GM18511 (cell line): ENCODE results near the gene DCX.

ENCODE experiments used
- ATAC-seq: cut with Tn5 transposase; IDR thresholded peaks from one replicate; pipeline ENCODE4 v1.9.1; 2021; ENCODE audit warnings: mild to moderate bottlenecking, moderate library complexity; ENCODE audit not compliant: unreplicated experiment

DCX gene

GRCh38 chrX:111411983-111412382, at the start of gene DCX:
Gene DCX (minus strand): TSS chrX:111412192. CDS start chrX:111410398, 1,794 bp downstream.
- no peak for ATAC-seq

DNA sequence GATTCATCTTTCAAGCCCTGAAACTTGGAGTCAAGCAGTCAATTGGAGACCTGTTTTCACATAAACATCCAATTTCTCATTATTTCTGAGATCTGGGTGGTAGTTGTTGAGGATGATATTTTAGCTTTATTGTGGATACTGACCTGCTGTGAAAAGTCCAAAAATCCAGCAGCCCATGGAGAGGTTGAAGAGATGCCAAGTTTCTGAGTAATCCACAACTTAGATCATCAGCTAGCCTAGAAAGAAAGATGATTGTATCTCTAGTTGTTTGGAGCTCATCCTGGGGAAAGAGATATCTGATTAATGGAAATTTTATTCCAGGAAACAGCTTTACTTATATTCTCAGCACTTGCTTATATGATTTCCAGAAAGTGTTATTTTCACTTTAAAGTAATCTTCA, 48.6 kb upstream of the DCX start:
- no peak for ATAC-seq

- ATAC-seq: peak; percentile 87
Observed at GRCh38 chrX:111447298-111447697, 35.3 kb upstream of the DCX start.

DNA sequence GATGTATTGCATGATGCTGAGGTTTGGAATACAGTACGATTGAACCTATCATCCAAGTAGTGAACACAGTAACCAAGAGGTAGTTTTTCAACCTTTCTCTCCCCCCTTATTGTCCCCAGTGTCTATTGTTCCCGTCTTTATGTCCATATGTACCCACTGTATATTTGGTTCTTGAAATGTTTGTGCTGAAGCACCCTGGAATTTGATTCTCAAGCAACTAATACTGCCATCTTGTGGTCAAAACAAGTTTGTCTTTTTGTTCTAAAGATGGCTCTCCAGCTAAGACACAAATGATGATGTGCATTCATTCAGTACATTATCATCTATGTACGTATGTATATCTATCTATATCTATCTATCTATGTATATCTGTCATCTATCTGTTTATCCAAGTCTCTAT, 33.5 kb upstream of the DCX start:
- ATAC-seq: peak; percentile 71

DNA sequence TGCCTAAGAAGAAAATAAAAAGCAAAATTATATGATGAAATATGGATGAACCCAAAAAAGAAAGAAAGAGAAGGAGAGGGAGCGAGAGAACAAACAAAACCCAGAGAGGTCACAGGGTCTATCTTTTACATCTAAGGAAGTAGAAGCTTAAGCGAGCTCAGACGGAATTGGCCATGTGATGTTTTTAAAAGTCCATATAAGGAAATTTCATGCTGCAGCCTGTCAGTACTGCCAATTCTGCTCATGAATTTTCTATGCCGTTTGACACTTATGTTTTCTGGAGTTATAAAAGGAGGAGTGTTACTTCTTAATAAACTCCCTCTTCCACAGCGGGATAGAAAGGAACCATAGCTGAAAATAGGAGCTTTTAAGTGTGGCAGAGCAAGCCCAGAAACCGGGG, 32.9 kb upstream of the DCX start:
- no peak for ATAC-seq

DNA sequence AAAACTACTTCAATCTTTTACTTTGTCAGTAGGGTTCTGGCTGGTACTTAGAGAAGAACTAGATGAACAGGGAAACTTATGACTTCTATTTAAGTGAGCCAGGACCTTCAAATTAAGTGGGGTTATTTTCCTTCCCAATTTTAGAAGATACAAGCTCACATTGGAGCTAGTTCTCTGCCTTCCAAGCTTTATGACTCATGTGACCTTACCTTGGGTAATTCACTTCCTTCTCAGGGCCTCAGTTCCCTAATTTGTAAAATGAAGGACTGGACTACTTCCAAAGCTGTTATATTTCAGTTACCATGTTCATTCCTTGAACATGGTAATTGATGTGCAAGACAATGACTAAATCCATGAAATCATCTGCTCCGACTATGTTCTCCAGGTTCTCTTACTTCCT, 32.0 kb upstream of the DCX start:
- no peak for ATAC-seq

- ATAC-seq: no peak
Observed at GRCh38 chrX:111442791-111443190, 30.8 kb upstream of the DCX start.

DNA sequence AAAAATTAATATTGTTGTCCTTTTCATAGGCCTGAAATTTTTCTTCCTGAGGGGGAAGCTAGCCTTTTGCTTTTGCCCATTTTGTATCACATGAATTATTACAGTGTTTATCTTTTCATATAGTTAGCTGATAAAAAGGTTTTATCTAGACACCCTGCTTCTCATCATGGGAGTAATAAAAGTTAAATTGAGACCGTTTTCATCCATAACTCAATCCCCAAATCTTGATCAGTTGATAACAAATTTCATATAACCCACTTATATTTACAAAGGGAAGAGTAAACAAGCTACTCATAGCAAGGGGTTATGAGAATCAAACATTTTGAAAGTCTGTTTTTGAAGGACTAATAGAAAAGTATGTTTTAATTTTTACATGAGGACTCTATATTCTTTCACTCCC, 23.5 kb upstream of the DCX start:
- ATAC-seq: no peak

- no peak for ATAC-seq
Observed at GRCh38 chrX:111431001-111431400, 19.0 kb upstream of the DCX start.

- ATAC-seq: no peak
Observed at GRCh38 chrX:111411557-111411956, 435 bp downstream of the DCX start.

- no peak for ATAC-seq
Observed at GRCh38 chrX:111410590-111411078, 1.4 kb downstream of the DCX start.

DNA sequence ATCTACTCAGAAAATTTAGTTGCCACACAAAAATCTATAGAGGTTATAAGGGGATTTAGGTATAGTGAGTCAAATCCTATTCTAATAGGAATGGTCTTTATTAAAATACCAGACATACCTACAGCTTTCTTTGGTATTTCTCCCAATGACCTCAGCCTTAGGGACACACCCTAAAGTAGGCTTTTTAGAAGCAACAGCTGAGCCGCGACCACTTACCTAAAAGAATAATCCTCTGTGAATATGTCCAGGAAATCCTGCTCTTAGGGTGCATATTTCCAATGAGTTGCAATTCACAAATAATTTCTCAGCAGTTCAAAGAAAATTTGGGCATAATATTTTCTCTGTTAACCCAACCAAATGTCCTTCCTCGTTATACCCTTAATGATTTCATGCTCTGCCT, 2.7 kb downstream of the DCX start:
- no peak for ATAC-seq

DNA sequence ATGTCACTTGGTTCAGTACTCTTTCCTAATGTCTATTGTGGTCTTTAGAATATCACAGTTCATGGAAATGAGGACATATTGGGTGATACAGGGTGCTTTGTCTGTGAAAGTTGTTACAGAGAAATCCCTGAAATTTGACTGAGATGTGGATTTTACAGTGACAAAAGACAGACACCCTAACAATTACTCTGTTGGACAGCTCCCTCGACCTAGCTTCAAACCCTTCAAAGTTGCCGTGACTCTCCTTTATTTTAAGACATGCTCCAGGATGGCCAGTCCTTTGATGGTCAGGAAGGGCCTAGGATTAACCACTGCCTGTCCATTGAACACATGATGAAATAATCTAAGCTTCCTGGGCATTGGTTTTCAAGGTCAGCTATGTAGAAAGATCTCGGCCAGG, 4.0 kb downstream of the DCX start:
- no peak for ATAC-seq

GRCh38 chrX:111402344-111402743, 9.6 kb downstream of the DCX start:
- no peak for ATAC-seq

- no peak for ATAC-seq
Observed at GRCh38 chrX:111395149-111395548, 16.8 kb downstream of the DCX start.

GRCh38 chrX:111394569-111394968, 17.4 kb downstream of the DCX start:
- ATAC-seq: no peak

DNA sequence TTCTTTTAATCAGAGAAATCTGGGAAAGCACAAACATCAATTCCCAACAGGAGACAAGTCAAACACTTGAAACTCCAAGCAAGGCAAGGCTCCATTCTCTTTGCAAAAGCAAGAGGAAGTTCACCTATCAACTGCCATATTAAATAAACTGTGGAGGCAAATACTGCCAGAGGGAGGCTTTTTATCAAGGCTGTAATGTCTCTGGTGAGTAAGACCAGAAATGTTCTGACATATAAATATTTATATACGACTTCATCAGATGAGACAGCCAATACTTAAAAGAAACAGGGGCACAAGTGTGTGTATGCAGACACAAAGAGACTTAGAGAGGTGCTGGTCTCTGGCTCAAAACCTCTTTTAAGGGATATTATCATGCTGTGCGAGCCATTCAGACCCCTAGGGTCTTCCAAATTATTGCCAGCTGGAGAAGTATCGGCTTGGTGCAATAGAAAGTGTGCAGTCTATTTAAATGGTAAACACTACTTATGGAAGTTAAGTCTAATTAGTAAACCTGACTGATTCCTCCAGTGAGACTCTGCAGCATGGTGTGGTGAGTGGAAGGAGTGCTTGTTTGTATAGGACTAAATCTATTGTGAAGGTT, 24.4 kb downstream of the DCX start:
- no peak for ATAC-seq

- no peak for ATAC-seq
Observed at GRCh38 chrX:111386615-111387233, 25.3 kb downstream of the DCX start.

DNA sequence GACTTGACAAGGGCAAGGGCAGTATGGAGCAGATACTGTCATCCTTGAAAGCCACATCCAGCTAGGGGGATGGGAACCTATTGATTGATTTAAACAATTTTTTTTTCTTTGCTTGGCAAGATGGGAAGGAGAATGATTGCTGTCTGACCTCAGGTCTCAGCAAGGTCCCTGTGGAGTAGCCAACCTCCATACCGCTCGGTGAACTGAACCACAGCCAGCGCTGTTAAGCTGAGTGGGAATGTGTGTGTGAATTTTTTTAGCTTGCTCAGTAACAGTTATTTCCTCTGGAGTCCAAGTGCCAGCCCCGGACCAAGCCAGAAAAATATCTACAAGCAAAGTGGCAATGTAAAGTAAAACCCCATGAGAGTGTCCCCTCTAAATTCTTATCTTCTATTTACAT, 25.9 kb downstream of the DCX start:
- ATAC-seq: no peak

GRCh38 chrX:111382277-111382676, 29.7 kb downstream of the DCX start:
- ATAC-seq: no peak

GRCh38 chrX:111376897-111377578, 35.0 kb downstream of the DCX start:
- ATAC-seq: no peak

GRCh38 chrX:111376486-111376885, 35.5 kb downstream of the DCX start:
- no peak for ATAC-seq
